ENCODE results near the gene CDX1.

The CDX1 gene

DNA sequence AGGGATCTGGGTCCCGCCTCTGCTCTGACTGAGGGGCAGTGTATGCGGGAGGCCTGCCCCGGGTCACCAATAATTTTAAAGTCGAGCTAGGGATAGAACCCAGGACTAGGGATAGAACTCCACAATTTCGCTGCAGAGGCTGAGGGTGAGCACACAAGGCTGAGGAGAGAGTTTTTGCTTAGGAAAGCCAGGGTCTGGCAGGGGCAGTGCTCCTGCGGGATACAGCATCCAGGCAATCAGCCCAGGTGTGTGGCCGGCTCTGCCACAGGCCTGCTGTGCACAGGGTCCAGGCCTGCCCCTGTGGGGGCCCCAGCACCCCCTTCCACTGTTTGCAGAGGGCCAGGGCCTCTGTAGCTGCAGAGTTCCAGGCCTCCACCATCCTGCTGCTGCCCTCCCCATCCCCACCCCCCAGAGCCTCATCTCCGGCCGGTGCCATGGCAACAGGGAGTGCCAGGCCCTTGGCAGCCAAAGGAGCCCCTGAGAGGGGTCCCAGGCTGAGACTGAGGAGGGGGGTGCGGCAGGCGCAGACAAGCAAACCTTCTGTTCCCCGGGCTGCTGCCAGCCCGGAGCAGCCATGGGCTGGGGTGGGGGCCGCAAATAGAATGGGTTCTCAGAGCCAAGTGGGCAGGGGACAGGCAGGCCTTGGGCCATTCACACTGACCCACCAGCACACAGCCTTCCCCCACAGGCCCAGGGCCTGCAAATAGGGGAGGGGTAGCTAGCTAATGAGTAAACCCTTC lies 19.5 kb upstream of the CDX1 start:
- no peaks in the 10 kb centered on the region for H3K27me3 ChIP-seq (ENCODE audit: low read length)
- H3F3A ChIP-seq (ENCODE audit: insufficient read depth), result no peaks in the 10 kb centered on the region
- no peaks in the 10 kb centered on the region for H3K79me2 ChIP-seq (ENCODE audit: insufficient read depth, low read length)
- H3K9me2 ChIP-seq (replicated peaks; ENCODE audit: insufficient read depth, low read length), result no peaks in the 10 kb centered on the region
- H4K20me1 ChIP-seq (ENCODE audit: low read depth, low read length), result no peaks in the 10 kb centered on the region
- H3K4me2 ChIP-seq (ENCODE audit: low read depth, low read length, poor library complexity, severe bottlenecking), result no peak overlapping the region
- H3K9ac ChIP-seq (ENCODE audit: low read length), result no peak overlapping the region
- H3K27ac ChIP-seq (ENCODE audit: low read depth, low read length), result no peak overlapping the region
- H2AFZ ChIP-seq (ENCODE audit: low read depth, low read length, severe bottlenecking), result no peak overlapping the region
- TF ChIP-seq, protein P1, sequence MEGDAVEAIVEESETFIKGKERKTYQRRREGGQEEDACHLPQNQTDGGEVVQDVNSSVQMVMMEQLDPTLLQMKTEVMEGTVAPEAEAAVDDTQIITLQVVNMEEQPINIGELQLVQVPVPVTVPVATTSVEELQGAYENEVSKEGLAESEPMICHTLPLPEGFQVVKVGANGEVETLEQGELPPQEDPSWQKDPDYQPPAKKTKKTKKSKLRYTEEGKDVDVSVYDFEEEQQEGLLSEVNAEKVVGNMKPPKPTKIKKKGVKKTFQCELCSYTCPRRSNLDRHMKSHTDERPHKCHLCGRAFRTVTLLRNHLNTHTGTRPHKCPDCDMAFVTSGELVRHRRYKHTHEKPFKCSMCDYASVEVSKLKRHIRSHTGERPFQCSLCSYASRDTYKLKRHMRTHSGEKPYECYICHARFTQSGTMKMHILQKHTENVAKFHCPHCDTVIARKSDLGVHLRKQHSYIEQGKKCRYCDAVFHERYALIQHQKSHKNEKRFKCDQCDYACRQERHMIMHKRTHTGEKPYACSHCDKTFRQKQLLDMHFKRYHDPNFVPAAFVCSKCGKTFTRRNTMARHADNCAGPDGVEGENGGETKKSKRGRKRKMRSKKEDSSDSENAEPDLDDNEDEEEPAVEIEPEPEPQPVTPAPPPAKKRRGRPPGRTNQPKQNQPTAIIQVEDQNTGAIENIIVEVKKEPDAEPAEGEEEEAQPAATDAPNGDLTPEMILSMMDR (IDR thresholded peaks at IDR 0.05; ENCODE audit: insufficient read depth, low read length, poor library complexity, severe bottlenecking), result no peak
- no peak for TF ChIP-seq EZH2phosphoT487 (conservative IDR thresholded peaks at IDR 0.05; ENCODE audit: low read length)
- no peak overlapping the region for H3K4me3 ChIP-seq (ENCODE audit: insufficient read depth, low read length, poor library complexity, severe bottlenecking)
- H3K36me3 ChIP-seq (ENCODE audit: low read length), result no peaks in the 10 kb centered on the region
- no peaks in the 10 kb centered on the region for H3K9me3 ChIP-seq (ENCODE audit: insufficient read depth, low read length)

- H3K4me2 ChIP-seq (ENCODE audit: low read depth, low read length, poor library complexity, severe bottlenecking), result no peak overlapping the region
- TF ChIP-seq, protein P1 (IDR thresholded peaks at IDR 0.05; ENCODE audit: insufficient read depth, low read length, poor library complexity, severe bottlenecking), result no peak
- H4K20me1 ChIP-seq (ENCODE audit: low read depth, low read length), result no peaks in the 10 kb centered on the region
- H3K36me3 ChIP-seq (ENCODE audit: low read length), result no peaks in the 10 kb centered on the region
- no peak overlapping the region for H3K9ac ChIP-seq (ENCODE audit: low read length)
- H3K9me2 ChIP-seq (replicated peaks; ENCODE audit: insufficient read depth, low read length), result no peaks in the 10 kb centered on the region
- H3K9me3 ChIP-seq (ENCODE audit: insufficient read depth, low read length), result no peaks in the 10 kb centered on the region
- no peak overlapping the region for H3K4me3 ChIP-seq (ENCODE audit: insufficient read depth, low read length, poor library complexity, severe bottlenecking)
- no peak overlapping the region for H2AFZ ChIP-seq (ENCODE audit: low read depth, low read length, severe bottlenecking)
- no peaks in the 10 kb centered on the region for H3F3A ChIP-seq (ENCODE audit: insufficient read depth)
- no peaks in the 10 kb centered on the region for H3K79me2 ChIP-seq (ENCODE audit: insufficient read depth, low read length)
- H3K27me3 ChIP-seq (ENCODE audit: low read length), result no peaks in the 10 kb centered on the region
- no peak overlapping the region for H3K27ac ChIP-seq (ENCODE audit: low read depth, low read length)
These were observed 18.9 kb upstream of the CDX1 start for GRCh38 chr5:150147670-150148069.

DNA sequence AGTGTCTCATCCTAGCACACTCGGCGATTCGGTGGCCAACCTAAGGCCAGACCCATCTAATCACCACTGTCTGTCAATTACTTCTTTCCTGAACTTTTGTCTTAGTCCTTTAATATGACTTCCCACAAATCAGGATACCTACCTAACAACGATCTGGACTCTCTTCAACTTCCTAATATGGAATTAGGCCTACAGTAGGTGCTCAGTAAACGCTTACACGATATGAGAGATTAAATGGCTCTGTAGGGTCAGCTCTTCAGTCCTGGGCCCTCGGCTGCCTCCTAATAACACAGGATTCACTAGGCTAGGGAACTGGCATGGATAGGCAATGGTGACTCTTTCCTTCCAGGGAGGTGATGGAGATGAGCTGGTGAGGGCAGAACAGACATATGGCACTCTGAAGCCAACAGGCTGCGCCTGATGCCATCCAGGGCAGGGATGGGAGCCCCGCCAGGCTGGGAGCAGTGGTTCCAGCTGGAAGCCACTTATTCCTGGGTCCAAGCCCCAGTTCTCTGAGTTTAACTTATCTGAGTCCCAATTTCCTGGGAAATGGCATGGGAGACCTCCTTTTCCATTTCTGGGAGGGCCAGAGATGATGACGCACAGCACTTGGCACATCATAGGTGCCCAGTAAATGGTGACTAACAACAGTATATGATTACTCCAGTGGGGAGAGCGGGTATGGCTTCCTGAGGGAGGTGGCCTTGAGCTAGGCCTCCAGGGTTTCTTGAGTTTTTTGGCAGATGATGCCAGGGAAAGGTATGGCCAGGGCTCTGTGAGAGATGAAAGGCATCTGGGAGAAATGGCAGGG lies 18.3 kb upstream of the CDX1 start:
- no peaks in the 10 kb centered on the region for H3K36me3 ChIP-seq (ENCODE audit: low read length)

More for the DNA sequence above, 18.3 kb upstream of the CDX1 start:
- H3F3A ChIP-seq (ENCODE audit: insufficient read depth), result no peaks in the 10 kb centered on the region
- no peaks in the 10 kb centered on the region for H3K27me3 ChIP-seq (ENCODE audit: low read length)
- H3K9ac ChIP-seq (ENCODE audit: low read length), result no peak overlapping the region
- H3K4me3 ChIP-seq (ENCODE audit: insufficient read depth, low read length, poor library complexity, severe bottlenecking), result no peak overlapping the region
- no peaks in the 10 kb centered on the region for H3K79me2 ChIP-seq (ENCODE audit: insufficient read depth, low read length)
- no peaks in the 10 kb centered on the region for H4K20me1 ChIP-seq (ENCODE audit: low read depth, low read length)
- TF ChIP-seq, protein P1 (IDR thresholded peaks at IDR 0.05; ENCODE audit: insufficient read depth, low read length, poor library complexity, severe bottlenecking), result no peak
- TF ChIP-seq EZH2phosphoT487 (conservative IDR thresholded peaks at IDR 0.05; ENCODE audit: low read length), result no peak
- H2AFZ ChIP-seq (ENCODE audit: low read depth, low read length, severe bottlenecking), result no peak overlapping the region
- no peaks in the 10 kb centered on the region for H3K9me3 ChIP-seq (ENCODE audit: insufficient read depth, low read length)
- H3K9me2 ChIP-seq (replicated peaks; ENCODE audit: insufficient read depth, low read length), result no peaks in the 10 kb centered on the region
- H3K4me2 ChIP-seq (ENCODE audit: low read depth, low read length, poor library complexity, severe bottlenecking), result no peak overlapping the region
- no peak overlapping the region for H3K27ac ChIP-seq (ENCODE audit: low read depth, low read length)

Measured in SU-DHL-6 (cell line).